HepG2 (cell line): ENCODE data around the gene DARS2. TPM values are rescaled to one million over a fixed set of nuclear protein-coding genes. Genes with fewer than 3 reads are reported as not detected.
A peak's percentile ranks its signal among the peaks of the same experiment; 100 is the strongest.

Source experiments
- FOXO1 ChIP-seq: sonication (generic); formaldehyde crosslinking; IDR thresholded peaks from 2 replicates; pipeline ENCODE4 v1.4.0; 2020; ENCODE audit warnings: missing genetic modification reagents
- IRF9 ChIP-seq: sonication (generic); formaldehyde crosslinking; IDR thresholded peaks from 2 replicates; pipeline ENCODE4 v1.8.0; 2022; ENCODE audit warnings: missing genetic modification reagents, mild to moderate bottlenecking, borderline replicate concordance
- KAT2B ChIP-seq: fragments of 150-350 bp; IDR thresholded peaks from 2 replicates; pipeline ENCODE4 v1.6.1; 2014; ENCODE audit warnings: low read depth, low read length, borderline replicate concordance
- KIAA2018 ChIP-seq: sonication (generic); formaldehyde crosslinking; IDR thresholded peaks from 2 replicates; pipeline ENCODE4 v1.5.0; 2020; ENCODE audit warnings: mild to moderate bottlenecking, missing genetic modification reagents, borderline replicate concordance
- PITX1 ChIP-seq: sonication (generic); formaldehyde crosslinking; IDR thresholded peaks from 2 replicates; pipeline ENCODE4 v1.5.1; 2020; ENCODE audit warnings: mild to moderate bottlenecking, missing genetic modification reagents
- SIN3B ChIP-seq: fragments of 150-350 bp; IDR thresholded peaks from 2 replicates; pipeline ENCODE4 v1.6.1; 2014; ENCODE audit warnings: low read length
- SNAPC5 ChIP-seq: sonication (generic); formaldehyde crosslinking; IDR thresholded peaks from 2 replicates; pipeline ENCODE4 v1.8.1; 2023; ENCODE audit warnings: mild to moderate bottlenecking, missing genetic modification reagents, borderline replicate concordance
- SP1 ChIP-seq, 2 experiments: fragments of 450-650 bp in 1 of 2; sonication (generic) in 1 of 2; formaldehyde crosslinking in 1 of 2; IDR thresholded peaks; 2 replicates each; pipeline versions ENCODE4 v1.4.0 to v1.6.1; 2016 to 2020; ENCODE audit warnings: missing genetic modification reagents in 1 of 2
- TERF1 ChIP-seq: sonication (generic); formaldehyde crosslinking; IDR thresholded peaks from 2 replicates; pipeline ENCODE4 v1.8.0; 2022; ENCODE audit warnings: mild to moderate bottlenecking, missing genetic modification reagents, moderate library complexity
- WIZ ChIP-seq: sonication (generic); formaldehyde crosslinking; IDR thresholded peaks from 2 replicates; pipeline ENCODE4 v1.5.1; 2020; ENCODE audit warnings: mild to moderate bottlenecking, missing genetic modification reagents
- ZFP41 ChIP-seq: sonication (generic); formaldehyde crosslinking; IDR thresholded peaks from 2 replicates; pipeline ENCODE4 v1.4.0; 2020; ENCODE audit warnings: mild to moderate bottlenecking, missing genetic modification reagents, borderline replicate concordance
- ZNF646 ChIP-seq: sonication (generic); formaldehyde crosslinking; IDR thresholded peaks from 2 replicates; pipeline ENCODE4 v1.9.0; 2021; ENCODE audit warnings: mild to moderate bottlenecking, missing genetic modification reagents
- polyA plus RNA-seq, 8 experiments: library from polyadenylated mRNA; depleted of rRNA in 3 of 8; stranded (reverse) in 7 of 8; unstranded in 1 of 8; fragments of >200 nt; fragmentation: Illumina TruSeq in 4 of 8; extraction: Trizol in 4 of 8; gene quantifications; 2 replicates each; pipeline versions ENCODE4 v1.2.1 to v1.2.3, GENCODE V29; 2011 to 2016; ENCODE audit warnings: low read depth in 4 of 8, missing spikeins in 1 of 8, mixed read lengths in 1 of 8; ENCODE audit not compliant: insufficient read depth in 1 of 8
- total RNA-seq, 5 experiments: library from RNA; depleted of rRNA; stranded (reverse); fragments of >200 nt; fragmentation: Illumina TruSeq; extraction: Trizol; gene quantifications; 2 replicates each; pipeline ENCODE4 v1.2.3, GENCODE V29; 2016; ENCODE audit warnings: low read depth in 1 of 5

Gene DARS2
- total and polyA plus RNA-seq, 2 of the 13 experiments (the other 11 are each of a cell fraction or from before 2014, with no cell fraction given): 17.6 to 27.7 TPM

GRCh38 chr1:173823781-173824314 is 625 bp upstream of the DARS2 start (continued):
- no peak for TF ChIP-seq IRF9 (CRISPR knock-in tag)
- TF ChIP-seq ZNF646 (CRISPR knock-in tag): 0 out of 2 replicates have a peak, but pooled peaks have one; percentile 5
- TF ChIP-seq TERF1: no peak
- no peak for TF ChIP-seq WIZ (CRISPR knock-in tag)
- no peak for TF ChIP-seq FOXO1 (CRISPR knock-in tag)
- TF ChIP-seq KAT2B: no peak
- no peak for TF ChIP-seq ZFP41
- TF ChIP-seq PITX1 (CRISPR knock-in tag): no peak
- no peak for TF ChIP-seq SP1 (IDR thresholded peaks at IDR 0.05)
- no peak for TF ChIP-seq SP1 (CRISPR knock-in tag; IDR thresholded peaks at IDR 0.05)
- TF ChIP-seq SIN3B: no peak
- TF ChIP-seq KIAA2018 (CRISPR knock-in tag): no peak
- TF ChIP-seq SNAPC5: no peak
